HG03442 (cell line): ENCODE results near the gene RTP4.

ENCODE experiments used
- ATAC-seq: cut with Tn5 transposase; IDR thresholded peaks from one replicate; pipeline ENCODE4 v1.9.1; 2021; ENCODE audit warnings: mild to moderate bottlenecking, moderate library complexity; ENCODE audit not compliant: unreplicated experiment

The RTP4 gene

GRCh38 chr3:187368251-187369088, at the start of gene RTP4:
RTP4 (plus strand) TSS chr3:187368385; CDS start chr3:187368442, 57 bp downstream.
- ATAC-seq, result peak; percentile 93

- ATAC-seq, result no peak
Measured at GRCh38 chr3:187318819-187319616, 49.2 kb upstream of the RTP4 start.

GRCh38 chr3:187319699-187320302, 48.4 kb upstream of the RTP4 start:
- ATAC-seq, result peak; percentile 89

GRCh38 chr3:187321766-187322165, 46.4 kb upstream of the RTP4 start:
- no peak for ATAC-seq

GRCh38 chr3:187322291-187322690, 45.9 kb upstream of the RTP4 start:
- ATAC-seq, result no peak

- ATAC-seq, result no peak
Measured at GRCh38 chr3:187323091-187323490, 45.1 kb upstream of the RTP4 start.

- no peak for ATAC-seq
Measured at GRCh38 chr3:187325632-187326031, 42.6 kb upstream of the RTP4 start.

- no peak for ATAC-seq
Measured at GRCh38 chr3:187327845-187328244, 40.3 kb upstream of the RTP4 start.

- no peak for ATAC-seq
Measured at GRCh38 chr3:187328691-187329090, 39.5 kb upstream of the RTP4 start.

- ATAC-seq, result no peak
Measured at GRCh38 chr3:187334904-187335303, 33.3 kb upstream of the RTP4 start.

- ATAC-seq, result no peak
Measured at GRCh38 chr3:187336322-187336721, 31.9 kb upstream of the RTP4 start.

GRCh38 chr3:187340578-187340977, 27.6 kb upstream of the RTP4 start:
- no peak for ATAC-seq

- no peak for ATAC-seq
Measured at GRCh38 chr3:187342255-187342654, 25.9 kb upstream of the RTP4 start.

- ATAC-seq, result no peak
Measured at GRCh38 chr3:187343670-187344069, 24.5 kb upstream of the RTP4 start.

- ATAC-seq, result no peak
Measured at GRCh38 chr3:187352581-187353575, 15.3 kb upstream of the RTP4 start.

- ATAC-seq, result no peak
Measured at GRCh38 chr3:187358068-187358467, 10.1 kb upstream of the RTP4 start.

- ATAC-seq, result no peak
Measured at GRCh38 chr3:187359798-187360486, 8.2 kb upstream of the RTP4 start.

GRCh38 chr3:187360596-187360995, 7.6 kb upstream of the RTP4 start:
- ATAC-seq, result no peak

- no peak for ATAC-seq
Measured at GRCh38 chr3:187361835-187362234, 6.3 kb upstream of the RTP4 start.
